Kidney glomerular epithelial cell (primary cell): ENCODE measurements around the gene CYSTM1.

Experiments
- DNase-seq: peaks from one replicate; lab custom pipeline; 2025; lab: John Stamatoyannopoulos, UW

CYSTM1 gene

DNA sequence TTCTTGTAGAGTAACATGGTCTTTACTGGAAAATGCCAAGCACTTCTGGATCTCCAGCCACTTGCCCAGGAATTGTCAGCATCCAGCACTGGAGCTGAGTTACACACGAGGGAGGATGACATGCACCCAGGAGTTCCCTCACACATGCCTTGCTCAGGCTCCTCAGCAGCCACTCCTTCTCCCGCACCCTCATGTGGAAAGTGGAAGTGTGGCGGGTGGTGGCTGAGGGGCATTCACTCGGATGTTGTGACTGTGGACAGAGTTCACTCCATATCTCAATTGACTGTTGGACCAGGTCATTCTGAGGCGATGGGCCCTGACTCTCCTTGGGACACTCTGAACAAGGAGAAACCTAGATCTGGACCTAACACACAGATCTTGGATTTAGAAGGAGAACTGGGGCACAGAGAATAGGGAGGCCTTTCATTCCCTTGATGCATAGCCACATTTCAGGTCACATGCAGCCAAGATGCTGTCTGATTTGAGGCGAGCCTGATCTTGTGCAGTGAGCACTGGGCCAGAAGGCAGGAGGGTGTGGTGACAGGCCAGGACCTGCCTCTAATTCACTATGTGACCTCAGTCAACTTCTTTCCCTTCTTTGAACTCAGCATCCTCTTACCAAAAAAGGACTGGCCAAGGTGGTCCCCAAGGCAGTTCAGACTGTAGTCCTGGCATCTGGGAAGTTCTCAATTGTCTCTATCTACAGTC, 62.1 kb downstream of the CYSTM1 start:
- no peak for DNase-seq

DNA sequence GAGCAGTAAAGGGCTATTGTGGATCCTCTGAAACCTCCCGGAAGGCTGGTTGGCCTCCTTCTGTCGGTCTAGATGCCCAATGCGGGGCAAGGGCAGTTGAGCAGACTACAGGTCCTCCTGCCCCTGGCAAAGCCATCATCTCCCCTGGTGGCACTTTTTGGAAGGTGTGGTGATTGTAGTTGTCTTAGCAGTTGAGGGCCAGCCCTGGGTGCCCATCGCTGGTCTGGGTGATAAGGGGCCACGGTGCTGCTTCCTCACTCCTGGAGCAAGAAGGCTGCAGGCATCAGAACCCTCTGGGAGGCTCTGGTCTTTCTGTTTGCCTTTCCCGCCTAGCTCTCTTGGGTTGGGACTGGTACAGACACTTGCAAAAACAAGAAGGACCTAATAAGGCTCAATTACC, 63.8 kb downstream of the CYSTM1 start:
- DNase-seq: no peak

DNA sequence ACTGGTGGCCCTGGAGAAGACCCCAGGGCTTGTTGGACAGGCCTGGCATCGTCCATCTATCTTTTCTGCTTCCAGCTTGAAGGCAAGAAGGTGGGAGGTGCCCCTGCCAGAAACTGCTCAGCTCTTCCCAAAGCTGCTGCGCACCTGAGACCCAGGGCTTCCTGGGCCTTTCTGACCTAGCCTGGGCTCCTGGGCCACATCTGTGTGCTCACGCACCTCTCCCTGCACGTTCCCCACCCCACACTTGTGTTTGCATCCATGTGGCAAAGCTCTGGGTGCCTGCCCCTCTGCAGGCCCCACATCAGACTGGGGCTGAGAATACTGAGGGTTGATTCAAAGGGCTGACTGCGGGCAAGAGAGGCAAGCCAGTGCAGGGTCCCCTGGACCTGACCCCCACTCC, 64.5 kb downstream of the CYSTM1 start:
- no peak for DNase-seq

DNA sequence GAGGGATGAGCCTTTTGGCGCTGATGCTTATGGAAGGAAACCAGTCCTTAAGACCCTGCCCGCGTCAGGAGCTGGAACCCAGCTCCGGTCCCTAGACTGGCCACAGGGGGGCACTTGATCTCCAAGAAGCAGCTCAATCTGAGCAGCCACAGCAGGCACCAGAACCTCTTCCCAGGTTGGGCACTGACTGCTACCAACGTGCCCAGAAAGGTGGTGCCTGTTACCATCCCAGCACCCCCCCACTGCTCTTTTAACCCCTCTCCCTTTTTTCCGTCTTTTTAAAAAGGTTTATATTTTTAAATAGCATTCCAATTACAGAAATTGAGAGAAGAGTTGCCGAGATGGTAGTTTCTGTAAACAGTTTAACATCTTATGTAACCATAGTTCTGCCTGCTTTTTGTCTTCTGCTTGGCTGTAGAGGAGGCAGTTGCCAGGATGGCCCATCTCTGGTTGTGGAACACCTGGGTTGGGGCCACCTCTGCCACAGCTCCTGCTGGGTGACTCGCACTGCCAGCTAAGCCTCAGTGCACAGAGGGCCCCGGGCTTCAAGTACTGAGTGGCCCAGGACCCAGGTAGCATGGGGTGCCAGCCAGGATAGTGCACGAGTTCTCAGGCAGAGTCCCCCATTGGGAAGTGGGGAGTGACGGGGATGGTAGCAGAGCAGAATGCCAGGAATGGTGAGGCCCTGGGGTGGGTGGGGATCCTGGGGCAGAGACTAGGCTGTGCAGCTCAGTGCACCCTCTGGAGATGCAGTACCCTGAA, 65.1 kb downstream of the CYSTM1 start:
- peak; percentile 37 for DNase-seq

DNA sequence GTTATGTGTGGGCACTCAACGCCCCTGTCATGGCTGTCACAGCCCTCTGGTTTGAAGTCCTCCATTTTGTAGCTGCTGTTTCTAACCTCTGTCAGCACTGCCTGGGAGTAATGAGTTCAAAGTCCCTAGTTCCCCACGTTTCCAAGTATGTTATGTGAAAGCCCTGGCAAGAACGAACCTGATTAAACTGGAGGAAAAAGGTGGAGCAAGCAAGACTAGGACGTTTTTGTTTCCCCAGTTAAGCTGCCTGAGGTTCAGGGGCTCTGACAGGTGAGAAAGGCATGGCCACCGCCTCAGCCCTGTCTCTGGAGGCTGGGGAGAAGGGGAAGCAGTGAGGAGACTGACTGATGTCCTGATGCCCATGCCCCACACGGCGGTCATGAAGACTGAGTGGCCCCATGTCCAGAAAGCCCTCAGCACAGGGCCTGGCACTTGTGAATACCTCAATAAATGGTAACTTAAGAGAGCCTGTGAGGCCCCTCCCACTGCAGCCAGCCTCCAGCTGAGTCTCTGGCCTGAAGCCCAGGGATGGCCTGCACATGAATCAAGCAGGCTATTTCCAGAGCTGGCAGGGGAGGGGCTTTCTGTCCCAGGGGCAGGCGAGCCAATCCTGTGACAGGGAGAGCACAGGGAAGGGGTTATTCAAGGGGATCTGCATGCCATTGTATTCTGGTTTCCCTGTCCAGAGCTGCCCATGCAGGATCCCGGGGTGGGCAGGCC, 66.2 kb downstream of the CYSTM1 start:
- DNase-seq: peak; percentile 87

DNA sequence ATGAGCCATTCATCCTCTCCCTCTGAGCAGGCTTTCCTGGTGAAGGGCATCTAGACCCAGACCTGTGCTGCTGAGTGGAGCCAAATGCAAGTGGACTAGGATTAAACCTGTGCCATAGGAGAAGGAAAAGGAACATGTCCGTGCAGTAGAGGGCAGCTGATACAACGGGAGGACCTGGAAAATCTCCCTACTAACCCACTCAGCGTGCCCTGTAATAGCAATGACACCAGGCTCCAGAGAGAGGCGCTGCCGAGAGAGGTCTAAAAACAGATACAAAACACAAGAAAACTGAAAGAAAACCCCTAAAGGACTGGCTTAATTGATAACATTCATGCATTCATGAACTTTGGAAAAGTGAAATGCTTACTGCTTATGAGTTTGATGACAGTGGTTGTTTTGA, 67.1 kb downstream of the CYSTM1 start:
- DNase-seq: no peak

DNA sequence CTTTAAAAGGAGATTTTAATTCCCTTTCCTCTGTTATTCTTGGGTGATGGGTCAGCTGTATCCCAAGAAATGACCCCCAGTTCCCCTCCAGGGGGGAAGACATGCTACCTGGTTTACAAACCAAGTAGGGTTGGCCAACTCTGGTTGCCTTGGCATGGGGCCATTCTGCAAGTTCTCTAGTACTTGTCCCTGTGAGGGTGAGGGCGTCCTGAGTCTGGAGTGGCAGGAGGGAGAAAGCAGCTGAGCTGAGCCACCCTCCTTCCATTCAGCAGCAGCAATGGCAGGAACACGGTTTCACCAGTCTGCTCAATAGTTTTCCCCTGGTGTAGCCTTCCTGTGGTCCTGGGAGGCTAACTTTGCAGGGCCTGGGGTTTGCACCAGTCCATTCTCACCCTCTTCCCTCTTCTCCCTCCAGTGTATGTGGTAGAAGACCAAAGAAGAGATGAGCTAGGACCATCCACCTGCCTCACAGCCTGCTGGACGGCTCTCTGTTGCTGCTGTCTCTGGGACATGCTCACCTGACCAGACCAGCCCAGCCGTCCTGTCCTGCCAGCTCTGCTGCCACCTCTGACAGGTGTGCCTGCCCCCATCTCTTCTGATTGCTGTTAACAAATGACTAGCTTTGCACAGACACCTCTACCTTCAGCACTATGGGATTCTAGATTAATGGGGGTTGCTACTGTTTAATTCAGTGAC, 68.0 kb downstream of the CYSTM1 start:
- no peak for DNase-seq

DNA sequence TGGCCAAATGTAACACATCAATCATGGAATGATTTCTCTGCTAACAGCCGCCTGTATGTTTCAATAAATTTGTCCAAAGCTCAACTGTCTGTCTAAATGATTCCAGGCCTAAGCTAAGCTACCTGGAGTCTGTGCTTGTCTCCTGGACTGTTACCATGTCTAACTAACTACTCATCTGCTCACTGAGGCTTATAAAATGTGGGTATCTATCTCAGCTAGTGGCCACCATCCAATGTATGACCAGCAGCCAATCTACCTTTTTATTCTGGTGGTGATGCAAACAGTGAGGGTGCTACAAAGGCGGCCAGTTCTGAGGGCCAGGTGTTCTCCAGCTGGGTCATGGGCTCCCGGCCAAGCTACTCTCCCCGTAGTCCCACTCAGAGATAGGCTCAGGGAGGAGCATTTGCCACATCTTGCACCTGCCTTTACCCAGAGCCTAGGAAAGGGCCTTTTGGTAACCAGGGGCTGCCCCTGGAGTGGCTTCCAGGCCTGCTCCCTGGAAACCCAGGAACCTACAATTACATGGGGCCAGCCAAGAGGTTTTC, 68.8 kb downstream of the CYSTM1 start:
- peak; percentile 35 for DNase-seq

DNA sequence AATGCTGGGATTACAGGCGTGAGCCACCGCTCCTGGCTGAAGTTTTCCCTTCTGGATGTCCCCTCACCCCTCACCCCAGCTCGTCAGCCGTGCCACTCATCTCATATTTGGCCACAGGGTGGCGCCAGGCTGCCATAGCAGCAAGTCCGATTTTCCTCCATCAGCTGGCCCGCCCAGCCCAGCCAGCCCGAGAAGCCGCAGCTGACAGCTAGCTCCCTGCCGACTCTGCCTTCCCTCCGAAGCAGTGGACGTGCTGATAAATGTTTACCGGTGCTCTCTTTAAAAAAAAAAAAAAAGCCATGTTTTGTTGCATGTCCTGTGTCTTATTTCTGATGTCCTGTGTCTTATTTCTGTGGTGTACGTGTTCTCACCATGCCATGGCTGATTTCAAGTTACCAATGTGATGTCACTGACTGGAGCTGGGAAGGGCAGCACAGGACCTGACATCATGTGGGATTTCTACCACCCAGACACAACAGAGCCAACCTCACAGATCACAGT, 69.6 kb downstream of the CYSTM1 start:
- DNase-seq: peak; percentile 82

DNA sequence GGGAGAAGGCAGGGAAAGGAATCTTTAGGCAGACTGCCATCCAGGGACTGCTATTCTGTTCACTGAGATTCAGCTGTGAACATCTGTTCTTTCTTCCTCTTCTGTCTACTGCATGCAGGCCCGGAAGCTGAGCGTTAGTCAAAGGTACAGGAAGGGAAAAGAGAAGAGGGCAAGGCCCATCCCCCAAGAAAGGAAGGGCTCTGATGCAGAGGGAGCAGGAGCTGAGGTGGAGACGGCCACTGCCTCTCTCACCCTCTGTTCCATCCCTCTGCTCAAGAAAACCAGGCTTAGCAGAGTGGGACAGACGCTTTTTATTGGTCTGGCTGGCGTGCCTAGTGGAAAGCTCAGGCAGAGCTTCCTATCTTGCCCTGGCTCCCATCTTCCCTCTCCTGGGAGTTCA, 70.4 kb downstream of the CYSTM1 start:
- DNase-seq: no peak

DNA sequence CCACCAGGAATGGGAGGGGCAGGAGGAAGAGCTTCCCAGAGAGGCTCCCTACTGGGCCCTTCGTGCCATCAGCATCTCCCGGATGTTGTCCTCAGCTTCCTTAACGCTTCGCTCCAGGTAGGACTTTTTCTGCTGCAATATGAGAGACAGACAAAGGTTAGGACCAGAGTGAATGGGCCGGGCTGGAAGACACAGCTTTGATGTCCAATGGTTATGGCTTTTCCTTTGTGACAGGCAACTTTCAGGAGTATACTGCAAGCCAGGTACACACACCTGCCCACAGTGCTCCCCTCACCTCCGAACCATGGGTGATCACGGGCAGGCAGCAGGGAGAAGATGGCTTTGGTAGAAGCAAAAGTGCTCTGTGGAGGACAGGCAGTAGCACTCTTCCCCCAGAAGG, 70.9 kb downstream of the CYSTM1 start:
- no peak for DNase-seq

DNA sequence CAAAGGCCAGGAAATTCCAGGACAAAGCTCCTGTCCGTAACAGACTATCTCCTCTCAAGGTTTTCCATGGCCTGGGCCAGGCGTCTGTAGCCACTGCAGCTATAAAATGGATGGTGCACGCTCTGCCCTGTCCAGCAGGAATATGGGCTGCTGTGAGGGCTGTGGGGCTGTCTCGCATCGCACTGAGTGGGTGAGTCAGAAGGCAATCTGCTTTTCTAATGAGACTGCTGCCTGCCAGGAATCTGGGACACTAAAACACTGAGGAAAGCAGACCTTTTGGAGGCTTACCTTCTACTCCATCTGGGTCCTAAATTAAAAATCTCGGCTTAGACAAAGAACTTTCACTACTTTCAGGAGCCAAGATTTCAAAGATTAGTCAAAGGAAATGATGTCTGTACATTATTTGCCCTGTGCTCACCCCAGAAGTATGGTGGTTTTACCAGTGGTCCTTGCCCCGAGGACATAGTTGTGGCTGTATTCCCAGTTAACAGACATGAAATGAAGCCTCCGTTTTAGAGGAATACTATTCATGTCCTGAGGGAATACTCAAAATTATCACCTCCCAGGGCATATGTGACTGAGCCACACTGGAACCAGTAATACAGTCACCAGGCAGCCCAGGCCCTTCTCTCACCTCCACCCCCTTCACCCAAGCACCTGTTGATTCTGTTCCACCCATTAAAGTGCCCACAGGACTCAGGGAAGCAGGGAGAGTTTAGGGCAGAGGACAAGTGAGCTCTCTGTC, 71.6 kb downstream of the CYSTM1 start:
- peak; percentile 72 for DNase-seq

DNA sequence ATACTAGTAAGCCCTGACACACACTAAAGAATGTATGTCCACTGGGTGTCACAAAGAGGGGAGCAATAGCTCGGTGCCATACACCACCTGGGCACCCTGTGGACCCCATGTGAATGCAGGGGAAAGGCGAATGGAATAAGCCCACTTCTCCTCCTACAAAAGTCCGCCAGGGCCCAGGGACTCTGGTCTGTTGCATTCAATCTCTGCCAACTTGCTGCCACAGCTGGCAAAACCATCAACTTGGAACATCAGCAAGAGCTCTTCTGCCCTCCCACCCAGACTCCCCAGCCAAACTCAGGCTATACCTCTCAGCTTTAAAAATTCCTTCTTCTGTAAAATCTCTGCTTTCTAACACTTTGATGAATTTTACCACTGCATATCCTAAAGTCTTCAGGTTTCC, 73.4 kb downstream of the CYSTM1 start:
- no peak for DNase-seq

DNA sequence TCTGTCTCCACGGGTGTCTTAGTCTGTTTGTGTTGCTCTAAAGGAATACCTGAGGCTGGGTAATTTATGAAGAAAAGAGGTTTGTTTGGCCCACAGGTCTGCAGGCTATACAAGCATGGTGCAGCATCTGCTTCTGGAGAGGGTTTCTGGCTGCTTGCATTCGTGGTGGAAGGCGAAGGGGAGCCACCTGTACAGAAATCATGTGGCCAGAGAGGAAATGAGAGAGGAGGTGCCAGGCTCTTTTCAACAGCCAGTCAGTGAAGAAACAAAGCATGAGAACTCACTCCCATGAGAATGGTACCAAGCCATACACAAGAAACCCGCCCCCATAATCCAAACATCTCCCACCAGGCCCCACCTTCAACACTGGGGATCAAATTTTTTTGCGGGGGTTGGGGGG, 74.5 kb downstream of the CYSTM1 start:
- no peak for DNase-seq

DNA sequence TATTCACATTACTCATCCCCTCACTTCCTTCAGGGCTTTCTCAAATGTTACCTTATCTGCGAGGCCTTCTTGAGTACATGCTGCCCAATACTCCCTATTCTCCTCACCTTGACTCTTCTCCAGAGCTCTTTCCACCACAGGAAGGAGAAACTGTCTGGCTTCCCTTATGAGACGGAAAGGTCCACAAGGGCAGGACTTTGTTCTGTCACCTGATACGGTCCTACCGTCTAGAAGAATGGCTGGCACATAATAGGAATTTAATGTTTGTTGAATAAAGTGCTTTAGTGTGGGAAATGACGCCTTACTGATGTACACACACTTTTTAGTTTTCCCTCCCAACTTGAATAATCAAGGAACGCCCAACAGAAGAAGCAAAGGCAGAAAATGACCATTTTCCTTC, 75.4 kb downstream of the CYSTM1 start:
- DNase-seq: no peak

DNA sequence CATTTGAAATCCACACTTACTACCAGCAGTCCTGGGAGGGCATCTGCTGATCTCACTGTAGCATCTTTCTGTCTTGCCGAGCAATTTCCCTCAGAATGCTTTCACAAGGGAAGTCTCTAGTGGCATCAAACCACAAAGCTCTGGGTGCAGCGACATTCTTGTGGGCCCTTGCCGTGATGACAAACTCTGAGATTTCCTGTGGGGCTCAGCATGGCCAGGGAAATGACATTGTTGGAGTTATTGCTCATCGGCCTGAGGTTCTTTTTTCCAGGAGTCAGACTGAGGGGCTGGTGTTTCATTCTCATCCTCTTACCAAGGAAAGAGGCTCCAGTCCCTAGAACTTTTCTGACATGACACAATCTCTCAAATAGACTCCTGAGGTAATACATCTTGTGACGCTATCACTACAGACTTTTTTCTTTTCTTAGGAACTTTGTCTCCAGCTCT, 76.6 kb downstream of the CYSTM1 start:
- peak; percentile 80 for DNase-seq

DNA sequence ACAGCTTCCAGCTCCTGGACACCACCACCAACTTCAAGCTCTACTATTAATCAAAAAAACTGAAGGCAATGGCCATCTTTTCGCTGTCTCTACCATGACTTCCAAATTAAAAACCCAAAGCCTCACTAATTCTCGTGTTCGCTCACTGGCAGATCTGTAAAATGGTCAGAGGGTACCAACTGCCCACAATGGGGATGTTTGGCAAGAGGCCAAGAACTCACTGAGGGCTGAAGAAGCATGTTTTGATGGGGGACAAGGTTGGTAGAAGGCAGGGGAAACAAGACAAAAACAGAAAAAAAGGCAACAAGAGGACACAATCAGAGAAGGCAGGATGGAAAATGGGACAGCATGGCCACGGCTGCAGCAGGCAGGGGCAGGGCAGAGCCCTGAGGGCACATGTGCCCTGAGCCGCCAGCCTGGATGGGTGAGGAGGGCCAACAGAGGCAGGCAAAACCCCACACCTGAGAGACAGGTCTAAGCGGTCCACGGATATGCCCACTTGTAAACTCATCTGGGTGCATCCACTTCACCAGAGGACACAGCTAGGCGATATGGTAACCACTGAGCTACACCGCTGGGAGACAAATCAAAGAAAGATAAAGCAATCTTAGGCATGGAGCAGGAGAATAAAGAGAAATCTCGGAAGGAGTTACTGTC, 77.6 kb downstream of the CYSTM1 start:
- no peak for DNase-seq

DNA sequence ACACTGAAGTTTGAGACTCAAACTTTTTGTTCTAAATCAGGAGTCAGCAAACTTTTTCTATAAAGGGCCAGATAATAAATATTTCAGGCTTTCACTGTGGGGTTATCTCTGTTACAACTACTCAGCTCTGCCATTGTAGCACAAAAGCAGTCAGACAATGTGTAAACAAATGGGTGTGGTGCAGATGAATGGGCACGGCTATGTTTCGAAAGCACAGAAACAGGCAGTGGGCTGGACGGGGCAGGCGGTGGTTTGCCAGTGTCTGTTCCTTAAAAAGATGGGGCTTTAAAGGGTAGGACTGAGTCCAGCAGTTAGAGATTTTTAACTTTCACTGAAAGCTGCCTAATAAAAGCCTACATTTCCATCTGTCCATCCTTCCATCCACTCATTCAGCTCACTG, 79.0 kb downstream of the CYSTM1 start:
- no peak for DNase-seq

DNA sequence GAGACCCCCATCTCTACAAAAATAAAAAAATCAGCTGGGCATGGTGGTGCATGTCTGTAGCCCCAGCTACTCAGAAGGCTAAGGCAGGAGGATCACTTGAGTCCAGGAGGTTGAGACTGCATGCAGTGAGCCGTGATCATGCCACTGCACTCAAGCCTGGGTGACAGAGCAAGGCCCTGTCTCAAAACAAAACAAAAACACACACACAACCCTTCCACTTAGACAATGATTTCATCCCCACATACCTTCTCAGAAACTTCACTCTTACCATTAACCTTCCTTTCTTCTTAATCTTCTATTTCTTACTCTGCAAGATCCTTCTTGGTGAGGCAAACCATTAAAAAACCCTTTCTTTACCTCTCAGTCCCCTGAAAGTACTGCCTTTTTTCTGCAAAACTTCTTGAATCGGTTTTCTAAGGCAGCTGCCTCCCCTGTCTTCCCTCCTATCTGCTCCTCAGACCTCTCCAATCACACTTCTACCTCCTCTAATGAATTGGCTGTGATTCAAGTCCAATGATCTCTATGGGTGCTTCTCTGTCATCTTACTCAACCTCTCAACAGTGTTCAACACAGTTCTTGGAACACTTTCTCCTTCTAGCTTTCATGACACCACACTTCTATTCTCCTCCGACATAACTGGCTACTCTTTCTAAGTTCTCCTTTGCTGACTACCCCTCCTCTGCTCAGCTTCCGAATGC, 80.6 kb downstream of the CYSTM1 start:
- DNase-seq: no peak

DNA sequence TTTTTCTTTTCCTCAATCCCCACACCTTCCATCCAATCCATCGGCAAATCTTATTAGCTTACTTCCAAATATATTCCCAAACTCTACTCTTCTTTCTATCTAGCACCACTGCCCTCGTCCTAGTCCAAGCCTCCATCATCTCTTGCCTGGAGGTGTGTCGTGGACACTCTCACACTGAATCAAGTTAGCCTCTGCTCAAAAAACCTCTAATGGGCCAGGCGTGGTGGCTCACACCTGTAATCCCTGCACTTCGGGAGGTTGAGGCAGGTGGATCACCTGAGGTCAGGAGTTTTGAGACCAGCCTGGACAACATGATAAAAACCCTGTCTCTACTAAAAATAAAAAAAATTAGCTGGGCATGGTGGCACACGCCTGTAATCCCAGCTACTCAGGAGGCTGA, 81.7 kb downstream of the CYSTM1 start:
- no peak for DNase-seq
